Stimulated activated CD8-positive, alpha-beta memory T cell treated with anti-CD3 and anti-CD28 coated beads, Interleukin-4, amount 100 ng/mL, for 4 hours (primary cell): ENCODE measurements around the gene POLA2.
"Not testable (repeated sequence)": the region's sequence is repeated elsewhere in the genome, so short reads cannot be mapped to it uniquely, and the experiment has no call there.

Experiments used
- DNase-seq, 2 donors: peaks; one replicate each; pipeline ENCODE4 v3.0.0-alpha.2; 2020; ENCODE audit warnings: low read depth in 2 of 2, low spot score in 1 of 2

Gene POLA2

GRCh38 chr11:65261591-65262380 lies at the start of gene POLA2:
TSS of gene POLA2 (plus strand) at chr11:65261962. CDS start at chr11:65262293, 331 bp downstream.
- peak; percentile 89 to 90 for DNase-seq

DNA sequence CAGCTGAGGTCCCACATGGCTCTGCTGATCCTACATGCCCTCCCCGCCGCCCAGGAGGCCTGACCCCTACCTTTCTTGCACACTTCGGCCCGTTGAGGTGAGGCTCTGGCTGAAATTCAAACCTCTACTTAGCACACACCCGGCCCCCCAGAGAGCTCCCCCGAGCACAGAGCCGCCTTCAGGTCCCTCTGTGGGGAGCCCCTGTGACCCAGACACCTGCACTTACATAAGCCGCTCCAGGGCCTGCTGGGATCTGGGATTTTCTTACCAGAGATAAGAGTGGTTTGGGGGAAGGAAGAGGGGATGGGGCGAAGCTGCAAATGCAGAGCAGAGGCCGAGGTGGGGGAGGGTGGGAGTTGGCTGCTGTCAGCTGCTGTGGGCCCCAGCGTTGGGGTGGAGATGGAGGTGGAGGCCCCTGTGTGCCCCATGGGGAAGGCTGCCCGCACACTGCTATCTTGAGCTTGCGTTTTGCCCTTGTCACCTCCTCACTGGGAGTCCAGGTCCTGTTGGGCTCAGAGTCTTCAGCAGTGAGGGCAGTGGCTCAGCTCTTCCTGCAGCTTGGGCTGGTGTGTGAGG lies 49.4 kb upstream of the POLA2 start:
- no peak for DNase-seq

DNA sequence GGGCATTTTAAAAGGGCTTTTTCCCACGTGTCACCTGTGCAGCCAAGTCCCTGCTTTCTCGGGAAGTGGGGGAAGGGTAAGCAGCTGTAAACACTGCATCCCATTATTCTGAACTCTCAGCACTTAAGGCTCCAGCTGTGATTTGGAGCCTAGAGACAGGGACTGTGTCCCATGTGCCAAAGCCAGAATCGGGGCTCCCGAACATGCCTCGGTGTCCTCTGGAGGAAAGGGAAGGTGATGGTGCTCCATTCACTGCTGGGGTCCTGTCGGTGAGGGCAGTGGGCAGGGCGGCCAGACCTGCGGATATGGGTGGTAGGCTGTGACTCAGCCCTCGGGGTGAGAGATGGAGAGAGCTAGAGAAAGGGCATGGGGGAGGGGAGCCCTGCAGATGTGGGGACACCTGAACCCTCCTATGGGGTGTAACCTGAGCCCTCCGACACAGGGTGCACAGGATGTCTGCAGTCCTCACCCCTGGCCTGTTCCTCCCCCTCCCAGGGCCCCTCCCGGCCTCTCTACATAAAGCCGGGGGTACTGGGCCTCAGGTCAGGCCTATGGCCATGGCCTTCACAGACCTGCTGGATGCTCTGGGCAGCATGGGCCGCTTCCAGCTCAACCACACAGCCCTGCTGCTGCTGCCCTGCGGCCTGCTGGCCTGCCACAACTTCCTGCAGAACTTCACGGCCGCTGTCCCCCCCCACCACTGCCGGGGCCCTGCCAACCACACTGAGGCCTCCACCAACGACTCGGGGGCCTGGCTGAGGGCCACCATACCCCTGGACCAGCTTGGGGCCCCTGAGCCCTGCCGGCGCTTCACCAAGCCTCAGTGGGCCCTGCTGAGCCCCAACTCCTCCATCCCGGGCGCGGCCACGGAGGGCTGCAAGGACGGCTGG lies 48.2 kb upstream of the POLA2 start:
- no peak for DNase-seq

GRCh38 chr11:65214212-65214845 lies 47.4 kb upstream of the POLA2 start:
- no peak for DNase-seq

DNA sequence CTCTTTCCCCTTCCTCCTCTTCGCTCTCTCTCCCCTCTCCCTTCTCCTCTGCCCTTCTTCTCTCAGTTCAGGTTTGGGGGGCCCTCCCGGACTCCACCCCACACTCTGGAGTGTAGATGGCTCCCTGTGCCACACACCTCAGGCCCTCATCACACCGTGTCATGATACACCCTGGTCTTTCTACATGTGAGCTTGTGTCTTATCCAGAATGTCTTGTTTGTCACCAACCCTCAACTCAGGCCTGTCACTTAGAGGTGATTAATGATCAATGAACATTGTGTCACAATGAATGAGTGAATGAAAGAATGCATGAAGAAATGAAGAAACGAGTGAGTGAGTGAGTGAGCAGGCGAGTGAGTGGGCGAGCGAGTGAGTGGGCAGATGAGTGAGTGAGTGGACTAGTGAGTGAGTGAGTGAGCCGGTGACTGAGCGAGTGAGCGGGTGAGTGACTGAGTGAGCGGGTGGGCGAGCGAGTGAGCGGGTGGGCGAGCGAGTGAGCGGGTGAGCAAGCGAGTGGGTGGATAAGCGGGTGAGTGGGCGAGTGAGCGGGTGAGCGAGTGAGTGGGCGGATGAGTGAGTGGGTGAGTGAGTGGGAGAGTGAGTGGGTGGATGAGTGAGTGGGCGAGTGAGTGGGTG lies 46.2 kb upstream of the POLA2 start:
- peak in 1 of 2 donors; percentile 12 for DNase-seq

DNA sequence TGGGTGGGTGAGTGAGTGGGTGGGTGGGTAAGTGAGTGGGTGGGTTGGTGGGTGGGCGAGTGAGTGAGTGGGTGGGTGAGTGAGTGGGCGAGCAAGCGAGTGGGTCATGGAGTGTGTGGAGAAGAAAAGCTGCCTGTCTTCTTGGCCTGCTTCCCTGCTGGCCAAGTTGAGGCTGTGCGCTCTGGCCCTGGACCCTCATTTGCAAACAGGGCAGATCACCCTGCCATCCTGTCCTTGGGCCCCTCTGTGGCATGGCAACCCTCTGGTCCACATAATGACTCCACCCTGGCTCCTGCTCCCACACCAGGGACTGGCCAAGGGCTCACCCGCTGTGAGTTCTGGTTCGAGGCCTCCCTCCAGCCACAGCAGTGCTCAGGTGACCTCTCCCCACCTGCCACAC lies 44.9 kb upstream of the POLA2 start:
- DNase-seq = no peak

DNA sequence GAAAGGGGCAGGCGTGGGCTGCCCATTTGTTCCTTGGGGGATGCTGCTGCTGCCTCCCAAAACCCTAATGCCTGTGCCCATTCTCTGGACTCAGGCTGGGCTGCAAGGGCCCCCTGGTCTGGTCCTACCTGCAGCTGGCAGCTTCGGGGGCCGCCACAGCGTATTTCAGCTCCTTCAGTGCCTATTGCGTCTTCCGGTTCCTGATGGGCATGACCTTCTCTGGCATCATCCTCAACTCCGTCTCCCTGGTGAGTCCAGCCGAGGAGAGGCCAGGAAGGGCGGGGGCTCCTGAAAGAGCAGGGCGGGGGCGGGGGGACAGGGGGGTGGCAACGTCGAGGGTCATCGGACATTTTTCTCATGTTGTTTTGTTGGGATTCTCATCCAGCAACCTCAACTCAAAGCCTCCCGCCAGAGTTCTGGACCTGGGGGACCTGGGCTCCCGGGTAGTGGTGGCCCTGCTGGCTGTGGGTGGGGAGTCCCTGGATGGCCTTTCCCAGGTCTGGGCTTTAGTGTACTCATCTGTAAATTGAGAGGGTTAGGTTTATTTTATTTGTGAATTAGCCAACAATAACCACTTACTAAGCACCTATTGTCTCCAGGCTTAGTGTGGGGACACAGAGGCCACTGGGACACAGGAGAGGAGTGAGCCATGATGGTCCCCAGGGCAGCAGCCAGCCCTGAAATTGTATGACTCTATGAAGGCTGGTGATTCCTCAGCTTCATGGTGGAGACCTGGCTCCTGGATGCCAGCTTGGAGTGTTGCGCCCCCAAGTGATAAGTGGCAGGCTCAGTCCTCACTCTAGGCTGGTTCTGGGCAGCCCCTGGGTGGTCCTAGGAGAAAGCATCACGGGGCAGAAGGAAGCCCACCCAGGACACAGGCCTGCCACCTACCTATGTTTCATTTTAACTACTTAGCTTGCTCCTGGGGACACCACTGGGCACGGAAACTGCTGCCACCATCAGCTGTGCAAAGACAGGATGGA lies 44.0 kb upstream of the POLA2 start:
- DNase-seq = no peak

- DNase-seq = no peak
Observed at GRCh38 chr11:65218446-65218845, 43.3 kb upstream of the POLA2 start.

- DNase-seq = no peak
Observed at GRCh38 chr11:65219930-65220213, 41.9 kb upstream of the POLA2 start.

DNA sequence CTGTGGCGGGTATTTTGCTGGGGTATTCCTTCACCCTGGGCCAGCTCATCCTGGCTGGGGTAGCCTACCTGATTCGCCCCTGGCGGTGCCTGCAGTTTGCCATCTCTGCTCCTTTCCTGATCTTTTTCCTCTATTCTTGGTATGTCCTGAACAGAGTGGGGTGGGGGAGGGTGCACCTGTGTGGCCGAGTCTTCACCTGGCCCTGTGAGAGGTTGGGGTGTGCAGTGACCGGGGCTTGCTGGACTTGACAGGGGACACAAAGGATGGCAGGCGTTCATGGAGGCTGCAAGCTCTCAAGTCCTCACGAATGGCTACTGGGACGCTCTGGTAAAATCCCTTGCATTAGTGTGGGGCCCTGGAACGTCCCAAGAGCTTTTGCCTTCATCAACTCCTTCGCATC lies 40.7 kb upstream of the POLA2 start:
- no peak for DNase-seq

DNA sequence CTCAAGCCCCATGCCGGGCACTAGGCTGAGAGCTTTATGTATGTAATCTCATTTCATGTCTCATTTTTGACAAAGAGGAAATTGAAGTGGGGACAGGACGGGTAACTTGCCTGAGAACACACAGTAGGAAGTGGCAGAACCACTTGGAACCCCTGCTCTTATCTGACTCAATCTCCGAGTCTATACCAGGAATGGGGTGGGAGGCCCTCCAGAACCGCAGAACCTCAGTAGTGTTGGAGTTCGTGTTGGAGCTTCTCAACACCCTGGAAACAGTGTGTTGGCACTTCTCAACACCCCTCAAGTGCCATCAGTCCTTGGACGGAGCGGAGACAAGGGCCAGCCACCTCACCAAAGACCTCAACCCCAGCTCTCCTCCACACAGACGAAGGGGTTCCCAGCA lies 38.8 kb upstream of the POLA2 start:
- DNase-seq = no peak

- no peak for DNase-seq
Observed at GRCh38 chr11:65224930-65225278, 36.9 kb upstream of the POLA2 start.

- DNase-seq = peak in 1 of 2 donors; percentile 19
Observed at GRCh38 chr11:65225279-65226102, 36.3 kb upstream of the POLA2 start.

DNA sequence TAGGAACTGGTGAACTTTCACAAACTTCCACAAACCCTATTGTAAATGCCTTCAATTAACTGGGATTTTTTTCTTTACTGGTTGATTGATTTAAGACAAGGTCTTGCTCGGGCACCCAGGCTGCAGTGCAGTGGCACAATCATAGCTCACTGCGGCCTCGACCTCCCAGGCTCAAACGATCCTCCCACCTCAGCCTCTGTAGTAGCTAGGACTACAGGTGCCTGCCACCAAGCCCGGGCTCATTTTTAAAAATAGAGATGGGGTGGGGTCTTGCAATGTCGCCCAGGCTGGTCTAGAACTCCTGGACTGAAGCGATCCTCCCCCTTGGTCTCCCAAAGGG lies 35.7 kb upstream of the POLA2 start:
- DNase-seq = no peak

- no peak for DNase-seq
Observed at GRCh38 chr11:65227879-65228278, 33.9 kb upstream of the POLA2 start.

DNA sequence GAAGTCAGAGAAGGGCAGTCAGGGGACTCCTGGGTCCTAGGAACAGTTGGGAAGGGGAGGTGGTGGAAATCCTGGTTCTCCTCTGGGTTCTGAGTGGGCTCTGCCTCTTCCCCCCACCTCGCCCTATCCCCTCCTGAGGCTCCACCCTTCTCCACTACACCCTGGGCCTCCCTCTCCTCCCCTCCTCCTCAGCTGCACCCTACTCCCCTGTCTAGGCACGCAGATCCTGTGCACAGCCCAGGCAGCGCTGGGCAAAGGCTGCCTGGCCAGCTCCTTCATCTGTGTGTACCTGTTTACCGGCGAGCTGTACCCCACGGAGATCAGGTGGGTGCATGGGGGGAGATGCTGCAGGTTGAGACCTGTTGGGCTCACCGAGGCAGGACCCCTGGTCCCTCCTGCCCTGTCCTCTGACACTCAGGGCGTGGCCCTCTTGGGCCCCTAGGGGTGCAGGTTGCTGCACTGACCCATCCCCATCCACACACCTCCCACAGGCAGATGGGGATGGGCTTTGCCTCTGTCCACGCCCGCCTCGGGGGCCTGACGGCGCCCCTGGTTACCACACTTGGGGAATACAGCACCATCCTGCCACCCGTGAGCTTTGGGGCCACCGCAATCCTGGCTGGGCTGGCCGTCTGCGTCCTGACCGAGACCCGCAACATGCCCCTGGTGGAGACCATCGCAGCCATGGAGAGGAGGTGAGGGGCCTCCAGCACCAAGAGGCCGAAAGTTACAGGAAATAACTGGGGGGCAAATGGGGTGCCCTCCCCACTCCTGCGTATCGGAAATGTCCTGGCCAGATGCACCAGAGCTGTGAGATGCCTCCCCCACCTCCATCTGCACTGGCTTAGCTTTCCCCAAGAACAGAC lies 25.3 kb upstream of the POLA2 start:
- no peak for DNase-seq

DNA sequence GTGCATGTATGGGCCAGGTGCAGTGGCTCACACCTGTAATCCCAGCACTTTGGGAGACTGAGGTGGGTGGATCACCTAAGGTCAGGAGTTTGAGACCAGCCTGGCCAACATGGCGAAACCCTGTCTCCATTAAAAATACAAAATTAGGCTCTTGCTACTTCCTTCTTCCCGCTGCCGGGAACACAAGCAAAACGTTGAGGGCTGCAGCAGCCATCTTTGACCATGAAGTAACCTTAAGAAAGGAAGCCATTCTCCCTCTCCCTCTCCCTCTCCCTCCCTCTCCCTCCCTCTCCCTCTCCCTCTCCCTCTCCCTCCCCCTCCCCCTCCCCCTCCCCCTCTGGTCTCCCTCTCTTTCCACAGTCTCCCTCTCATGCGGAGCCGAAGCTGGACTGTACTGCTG lies 23.5 kb upstream of the POLA2 start:
- DNase-seq = not testable (repeated sequence)

DNA sequence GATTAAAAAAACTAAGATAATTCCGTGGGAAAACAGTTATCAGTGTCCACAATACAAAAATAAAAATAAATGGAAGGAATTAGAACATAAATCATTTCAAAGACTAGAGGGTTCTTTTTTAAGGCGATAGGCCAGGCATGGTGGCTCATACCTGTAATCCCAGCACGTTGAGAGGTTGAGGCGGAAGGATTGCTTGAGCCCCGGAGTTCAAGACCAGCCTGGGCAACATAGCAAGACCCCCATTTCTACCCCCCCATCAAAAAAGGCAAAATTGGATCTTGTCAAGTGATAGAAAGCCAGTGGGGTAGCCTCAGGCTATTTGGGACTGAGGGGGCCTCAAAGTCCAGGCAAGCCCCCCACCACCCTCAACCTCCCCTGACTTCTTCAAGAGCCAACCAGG lies 20.6 kb upstream of the POLA2 start:
- no peak for DNase-seq
